ENCODE data around the gene PSMD9. TPM values are rescaled to one million over a fixed set of nuclear protein-coding genes. Genes with fewer than 3 reads are reported as not detected.

The PSMD9 gene
- total and polyA plus RNA-seq, 2 experiments from 2014 or later: 32.7 to 36.3 TPM

GRCh38 chr12:121955258-121956237 lies 67.0 kb downstream of the PSMD9 start:
- ATAC-seq: peak; percentile 40; the same call in 2 of the 3 replicates

GRCh38 chr12:121957861-121958515 lies 69.4 kb downstream of the PSMD9 start:
- Histone ChIP-seq H3K4me3 (peak overlapping the region; percentile 34), H3K4me1 (ENCODE audit: insufficient read depth) (peaks cover 15% of the 10 kb centered on the region), H3K9me2 (ENCODE audit: insufficient read depth) (no peaks in the 10 kb centered on the region), H3K4me2 (peak overlapping the region; percentile 71), H2AFZ (peak overlapping the region; percentile 82; the same call in 1 of the 2 replicates), H3K36me3 (ENCODE audit: insufficient read depth) (no peaks in the 10 kb centered on the region), H4K20me1 (replicated peaks; ENCODE audit: insufficient read depth) (no peaks in the 10 kb centered on the region), H3K79me2 (replicated peaks; ENCODE audit: insufficient read depth) (no peaks in the 10 kb centered on the region), H3K27me3 (ENCODE audit: insufficient read depth) (no peaks in the 10 kb centered on the region), H3F3A (replicated peaks; ENCODE audit: low read depth) (peaks cover 8% of the 10 kb centered on the region; the same call in 1 of the 2 replicates), H3K27ac (ENCODE audit: low read depth) (peak overlapping the region; percentile 18; the same call in 1 of the 2 replicates)
- Mint-ChIP-seq H3K27ac (no peak overlapping the region), H3K27me3 (ENCODE audit: insufficient read depth, low read depth, poor library complexity) (peaks cover 8% of the 10 kb centered on the region), H3K9me3 (no peaks in the 10 kb centered on the region), H3K36me3 (ENCODE audit: low read depth) (no peaks in the 10 kb centered on the region), H3K4me1 (peaks cover 14% of the 10 kb centered on the region), H3K4me3 (no peak overlapping the region)
- DNase-seq (ENCODE audit: low spot score) (no peak), ATAC-seq (no peak)
- no peak for TF ChIP-seq ZNF114 (CRISPR knock-in tag; IDR thresholded peaks at IDR 0.05)
- no peak for TF ChIP-seq NANOG (IDR thresholded peaks at IDR 0.05; ENCODE audit: borderline replicate concordance)
- no peak for TF ChIP-seq STAT1 (IDR thresholded peaks at IDR 0.05; ENCODE audit: unreplicated experiment)

More at GRCh38 chr12:121955258-121956237, 67.0 kb downstream of the PSMD9 start:
- Mint-ChIP-seq H3K27me3 (ENCODE audit: insufficient read depth, low read depth, poor library complexity) (no peaks in the 10 kb centered on the region), H3K4me1 (peaks cover 14% of the 10 kb centered on the region), H3K4me3 (no peak overlapping the region), H3K27ac (no peak overlapping the region), H3K9me3 (no peaks in the 10 kb centered on the region), H3K36me3 (ENCODE audit: low read depth) (no peaks in the 10 kb centered on the region)
- no peak overlapping the region for H3K4me2 ChIP-seq
- no peaks in the 10 kb centered on the region for H3K79me2 ChIP-seq (replicated peaks; ENCODE audit: insufficient read depth)
- no peak overlapping the region for H3K27ac ChIP-seq (ENCODE audit: low read depth)
- peak overlapping the region; percentile 33; the same call in 1 of the 2 replicates for H2AFZ ChIP-seq
- H3K36me3 ChIP-seq (ENCODE audit: insufficient read depth): no peaks in the 10 kb centered on the region
- peaks cover 15% of the 10 kb centered on the region for H3K4me1 ChIP-seq (ENCODE audit: insufficient read depth)
- TF ChIP-seq CTCF (conservative IDR thresholded peaks at IDR 0.05; ENCODE audit: low read depth in 2 of 2) (peak; percentile 64 to 69), STAT1 (IDR thresholded peaks at IDR 0.05; ENCODE audit: unreplicated experiment) (no peak)
- H3K27me3 ChIP-seq (ENCODE audit: insufficient read depth): no peaks in the 10 kb centered on the region
- H3F3A ChIP-seq (replicated peaks; ENCODE audit: low read depth): peaks cover 8% of the 10 kb centered on the region; the same call in 1 of the 2 replicates
- peak; percentile 56 for DNase-seq (ENCODE audit: low spot score)
- no peaks in the 10 kb centered on the region for H3K9me2 ChIP-seq (ENCODE audit: insufficient read depth)
- H3K4me3 ChIP-seq: no peak overlapping the region
- no peaks in the 10 kb centered on the region for H4K20me1 ChIP-seq (replicated peaks; ENCODE audit: insufficient read depth)

Data from GM23338 (cell line).